CD4-positive, alpha-beta T cell treated with Interleukin-4 for 4 hours (primary cell): ENCODE data around the gene CLEC16A.
A peak's percentile ranks its signal among the peaks of the same experiment; 100 is the strongest.
"Not testable (repeated sequence)": the region's sequence is repeated elsewhere in the genome, so short reads cannot be mapped to it uniquely, and the experiment has no call there.

Experiments
- DNase-seq: peaks from one replicate; pipeline ENCODE4 v3.0.0-alpha.2; 2020

CLEC16A gene

DNA sequence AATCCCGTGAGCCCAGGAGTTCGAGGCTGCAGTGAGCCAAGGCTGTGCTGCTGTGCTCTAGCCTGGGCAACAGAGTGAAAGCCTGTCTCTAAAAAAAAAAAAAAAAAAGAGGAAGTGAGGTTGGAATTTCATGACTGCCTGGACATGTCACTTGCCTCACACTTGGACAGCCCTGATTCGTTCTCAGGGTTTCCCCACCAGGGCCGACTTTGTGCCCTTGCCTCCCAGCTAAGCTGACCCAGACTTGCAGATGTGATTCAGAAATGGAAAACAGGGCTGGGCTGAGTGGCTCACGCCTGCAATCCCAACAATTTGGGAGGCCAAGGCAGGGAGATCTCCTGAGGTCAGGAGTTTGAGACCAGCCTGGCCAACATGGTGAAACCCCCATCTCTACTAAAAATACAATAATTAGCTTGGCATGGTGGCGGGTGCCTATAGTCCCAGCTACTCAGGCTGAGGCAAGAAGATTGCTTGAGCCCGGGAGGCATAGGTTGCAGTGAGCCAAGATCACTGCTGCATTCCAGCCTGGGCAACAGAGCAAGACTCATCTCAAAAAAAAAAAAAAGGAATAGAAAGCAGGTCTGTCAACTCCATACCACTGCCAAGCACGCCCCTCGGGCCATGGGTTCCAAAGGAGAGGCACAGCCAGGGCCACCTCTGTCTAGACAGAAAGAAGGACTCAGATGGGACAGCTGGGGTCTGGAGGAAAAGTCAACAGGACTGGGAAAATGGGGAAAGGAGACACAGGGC is 264.7 kb downstream of the CLEC16A start:
- DNase-seq, result no peak

DNA sequence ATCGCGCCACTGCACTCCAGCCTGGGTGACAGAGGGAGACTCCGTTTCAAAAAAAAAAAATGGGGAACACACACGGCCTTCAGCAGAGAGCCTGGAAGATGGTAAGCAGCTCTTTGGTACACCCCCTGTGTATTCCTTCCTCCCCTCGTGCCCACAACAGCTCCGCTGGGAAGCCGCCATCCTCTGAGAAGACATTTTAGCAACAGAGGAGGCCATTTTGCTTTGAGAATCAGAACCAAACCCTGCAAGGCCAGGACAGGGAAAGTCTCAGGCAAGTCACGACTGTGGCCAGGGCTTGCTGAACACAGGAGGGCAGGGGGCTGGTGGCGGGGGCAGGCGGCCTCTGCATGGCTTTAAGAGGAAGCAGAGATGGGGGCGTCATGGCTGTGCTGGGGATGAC is 265.9 kb downstream of the CLEC16A start:
- no peak for DNase-seq

DNA sequence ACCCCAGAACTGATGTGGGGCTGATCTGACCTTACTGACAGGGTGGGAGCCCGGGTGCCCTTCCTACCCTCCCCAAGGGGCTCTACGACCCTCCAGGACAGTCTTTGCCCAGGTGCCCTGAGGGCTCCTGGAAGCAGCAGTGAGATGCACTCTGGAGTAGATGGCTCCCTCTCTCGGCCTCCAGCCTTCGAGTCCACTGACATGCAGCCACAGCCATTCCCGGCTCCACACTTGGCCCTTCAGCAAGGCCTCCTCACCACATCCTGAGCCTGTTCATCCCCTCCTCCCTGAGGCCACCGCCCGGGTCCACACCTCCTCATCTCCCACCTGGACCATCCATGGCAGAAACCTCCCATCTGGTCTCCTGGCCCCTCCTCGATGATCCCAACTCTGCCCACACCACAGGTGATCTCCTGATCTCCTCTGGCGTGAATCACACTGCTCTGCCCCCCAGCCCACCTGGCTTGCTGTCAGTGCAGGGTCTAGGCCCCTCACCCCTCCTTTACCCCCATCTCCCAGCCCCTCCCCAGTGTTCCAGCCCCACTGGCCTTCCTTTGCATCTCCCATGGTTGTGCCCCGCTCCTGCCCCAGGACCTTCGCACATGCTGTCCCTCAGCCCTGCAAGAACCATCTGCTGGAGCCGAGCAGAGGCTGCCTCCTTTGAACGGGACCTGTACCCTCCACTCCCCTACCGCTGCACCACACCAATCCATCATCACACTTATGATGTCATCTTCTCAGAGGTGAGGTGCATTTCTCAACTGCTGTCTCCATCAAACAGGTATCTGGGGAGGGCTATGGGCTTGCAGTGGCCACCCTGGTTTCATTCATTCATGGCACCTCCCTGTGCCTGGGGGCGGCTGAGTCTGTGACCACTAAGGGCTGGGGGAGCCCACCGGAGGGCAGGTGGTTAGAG is 267.0 kb downstream of the CLEC16A start:
- no peak for DNase-seq

DNA sequence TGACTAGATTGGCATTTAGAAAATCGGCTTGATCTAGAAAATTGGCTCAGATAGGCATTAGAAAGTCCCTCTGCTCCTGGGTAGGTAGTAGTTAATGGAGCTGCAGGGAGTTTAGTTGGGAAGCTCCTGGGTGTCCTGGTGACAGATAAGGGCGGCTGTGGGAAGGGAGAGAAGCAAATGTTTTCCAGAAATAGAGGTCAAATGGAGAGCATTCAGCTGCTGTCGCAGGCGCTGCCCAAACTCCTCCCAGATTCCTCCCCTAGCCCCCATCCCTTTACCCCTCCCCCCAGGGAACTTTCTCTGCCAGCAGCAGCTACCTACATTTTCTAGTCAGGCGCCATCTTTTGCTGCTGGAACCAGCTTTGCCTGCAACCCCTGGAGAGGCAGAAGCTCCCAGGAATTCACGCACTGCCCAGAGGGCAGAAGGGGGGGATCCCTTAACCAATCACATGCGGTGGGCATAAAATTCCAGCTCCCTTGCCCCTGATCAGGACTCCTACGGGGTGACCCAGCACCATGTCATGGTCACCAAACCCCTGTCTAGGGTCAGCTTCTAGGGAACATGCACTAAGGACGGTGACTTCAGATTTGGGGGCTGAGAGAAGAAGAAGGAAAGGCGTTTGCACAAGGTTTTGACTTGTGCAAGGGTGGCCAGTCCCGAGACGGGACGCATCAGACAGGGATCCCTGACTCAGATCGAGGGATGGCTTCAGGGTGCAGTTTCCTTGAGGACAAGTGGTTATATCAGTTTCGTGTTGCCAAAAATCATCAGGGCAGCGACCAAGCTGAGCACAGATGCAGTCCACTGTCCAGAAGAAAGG is 267.8 kb downstream of the CLEC16A start:
- no peak for DNase-seq

DNA sequence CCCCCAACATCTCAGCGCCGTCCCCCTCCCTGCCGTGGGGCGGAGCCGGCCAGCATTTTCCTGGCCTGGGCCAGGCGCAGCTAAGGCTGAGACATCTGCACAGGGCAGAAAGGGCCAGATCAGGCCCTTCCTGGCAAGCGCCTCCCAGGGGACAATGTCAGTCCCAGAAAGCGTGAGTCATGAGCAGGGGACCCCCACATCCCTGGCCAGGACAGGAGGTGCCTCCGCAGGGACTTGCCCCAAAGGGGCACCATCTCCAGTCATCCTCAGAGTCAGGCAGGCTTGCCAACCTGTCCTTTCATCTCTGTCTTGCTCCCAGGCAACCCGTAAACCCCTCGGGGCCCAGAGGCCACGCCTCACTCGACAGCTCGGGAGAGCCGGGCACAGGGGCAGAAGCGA is 268.4 kb downstream of the CLEC16A start:
- DNase-seq, result no peak

DNA sequence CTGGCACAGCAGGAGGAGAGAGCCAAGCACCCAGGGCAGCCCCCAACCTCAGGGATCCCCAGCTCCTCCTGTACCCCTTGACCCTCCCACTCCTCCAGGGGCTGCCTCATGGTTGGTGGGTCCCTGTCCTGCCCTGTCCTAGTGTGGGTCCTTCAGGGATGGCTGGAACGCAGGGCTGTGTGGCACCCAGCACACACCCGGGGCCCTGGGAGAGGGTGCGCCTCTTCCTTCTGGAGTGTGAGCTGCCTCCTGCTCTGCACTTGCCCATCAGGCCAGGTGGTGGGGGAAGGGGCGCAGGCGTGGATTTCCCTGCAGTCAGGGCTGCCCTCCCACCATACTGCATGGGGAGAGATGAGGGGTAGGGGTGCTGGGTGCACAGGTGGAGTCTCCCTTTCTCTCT is 269.0 kb downstream of the CLEC16A start:
- no peak for DNase-seq

DNA sequence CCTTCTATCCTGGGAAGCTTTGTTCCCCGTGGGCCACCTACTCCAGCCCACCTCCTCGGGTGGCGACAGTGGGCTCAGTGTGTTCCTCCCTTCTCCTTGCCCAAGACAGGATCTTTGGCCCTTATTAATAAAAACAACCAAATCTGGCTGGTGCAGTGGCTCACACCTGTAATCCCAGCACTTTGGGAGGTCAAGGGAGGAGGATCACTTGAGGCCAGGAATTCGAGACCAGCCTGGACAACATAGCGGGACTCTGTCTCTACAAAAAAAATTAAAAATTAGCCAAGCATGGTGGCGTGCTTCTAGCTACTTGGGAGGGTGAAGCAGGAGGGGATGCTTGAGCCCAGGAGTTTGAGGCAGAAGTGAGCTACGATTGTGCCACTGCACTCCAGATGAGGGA is 269.4 kb downstream of the CLEC16A start:
- no peak for DNase-seq

DNA sequence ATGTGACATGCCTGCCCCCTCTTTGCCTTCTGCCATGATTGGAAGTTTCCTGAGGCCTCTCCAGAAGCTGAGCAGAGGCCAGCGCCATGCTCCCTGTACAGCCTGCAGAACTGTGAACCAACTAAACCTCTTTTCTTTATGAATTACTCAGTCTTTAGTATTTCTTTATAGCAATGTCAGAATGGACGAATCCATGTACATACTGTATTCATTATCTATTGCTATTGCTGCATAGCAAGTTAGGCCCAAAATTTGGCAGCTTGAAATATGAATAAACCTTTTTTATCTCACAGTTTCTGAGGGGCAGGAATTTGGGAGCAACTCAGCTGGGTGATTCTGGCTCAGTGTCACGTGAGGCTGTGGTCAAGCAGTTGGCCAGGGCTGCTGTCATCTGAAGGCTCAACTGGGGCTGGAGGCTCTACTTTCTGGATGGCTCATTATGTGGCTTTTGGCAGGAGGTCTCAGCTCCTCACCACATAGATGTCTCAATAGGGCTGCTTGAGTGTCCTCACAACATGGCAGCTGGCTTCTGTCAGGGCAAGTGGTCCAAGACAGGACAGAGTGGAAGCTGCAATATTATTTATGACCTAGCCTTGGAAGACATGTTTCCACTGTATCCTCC is 271.7 kb downstream of the CLEC16A start:
- DNase-seq, result no peak

DNA sequence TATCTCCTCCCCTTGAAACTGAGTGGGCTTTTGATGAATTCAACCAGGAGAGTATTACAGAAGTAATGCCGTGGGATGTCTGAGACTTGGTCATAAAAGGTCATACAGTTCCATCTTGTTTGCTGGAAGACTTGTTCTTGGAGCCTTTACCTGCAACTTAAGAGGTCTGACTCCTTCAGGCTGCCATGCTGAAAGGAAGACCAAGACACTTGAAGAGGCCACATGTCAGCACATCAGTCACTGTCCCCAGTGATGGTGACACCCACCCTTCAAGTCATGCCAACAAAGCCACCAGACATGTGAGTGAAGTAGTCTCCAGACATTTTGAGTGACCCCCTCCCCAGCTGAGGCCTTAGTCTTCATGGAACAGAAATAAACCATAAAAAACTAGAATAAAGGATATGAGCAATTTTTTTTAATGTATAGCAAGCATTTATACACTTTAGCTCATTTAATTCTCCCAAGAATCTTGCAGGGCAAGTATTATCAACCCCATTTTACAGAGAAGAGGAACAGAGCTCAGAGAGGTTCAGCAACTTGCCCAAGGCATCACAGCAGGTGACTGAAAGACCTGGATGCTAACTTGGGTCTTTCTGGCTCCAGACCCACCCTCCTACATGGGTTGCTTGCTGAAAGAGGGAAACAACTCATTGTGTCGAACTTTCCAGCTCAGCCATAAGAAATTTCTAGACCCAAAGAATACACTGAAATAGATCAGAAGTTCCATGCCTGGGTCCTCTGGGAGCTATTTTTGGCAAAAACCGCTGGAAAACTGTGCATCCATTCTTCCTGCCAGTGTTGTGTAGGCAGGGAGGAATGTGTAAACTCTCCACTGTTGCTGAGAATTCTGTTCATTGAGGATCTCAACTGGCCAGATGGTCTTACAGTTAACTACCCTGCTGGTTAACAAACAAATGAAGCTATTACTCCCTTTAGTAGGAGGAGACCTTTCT is 273.6 kb downstream of the CLEC16A start:
- no peak for DNase-seq

DNA sequence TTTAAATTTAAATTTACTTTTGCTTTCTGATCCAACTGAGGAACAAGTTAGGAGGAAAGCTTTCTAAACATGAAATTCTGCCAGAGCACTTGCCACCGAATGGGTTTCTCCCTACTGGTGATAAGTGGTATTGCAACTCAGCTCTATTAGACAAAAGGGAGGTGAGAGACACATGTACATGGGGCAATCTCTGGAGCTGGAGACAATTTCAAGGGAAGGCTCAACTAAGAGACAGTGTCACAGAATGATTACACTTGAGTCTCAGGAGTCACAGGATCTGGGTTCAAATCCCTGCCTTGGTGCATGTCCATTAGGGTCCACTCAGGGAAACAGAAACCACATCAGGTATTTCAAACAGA is 274.2 kb downstream of the CLEC16A start:
- peak; percentile 12 for DNase-seq

DNA sequence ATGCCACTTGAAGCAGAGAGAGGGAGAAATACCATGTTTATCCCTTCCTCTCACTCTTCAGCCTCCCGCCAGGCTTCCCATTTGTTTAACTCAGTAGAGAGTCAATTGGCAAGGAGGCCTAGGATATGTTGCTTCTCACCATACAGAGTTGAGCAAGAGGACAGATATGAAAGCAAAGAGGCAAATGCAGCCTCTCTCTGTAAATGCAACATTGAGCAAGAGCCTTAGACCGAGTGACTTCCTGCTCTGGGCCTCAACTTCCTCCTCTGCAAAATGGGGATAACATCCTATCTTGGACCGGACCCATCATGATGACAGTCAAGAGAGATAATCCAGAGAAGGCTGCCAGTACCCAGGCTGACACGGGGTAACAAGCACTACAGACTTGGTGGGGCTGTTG is 274.8 kb downstream of the CLEC16A start:
- DNase-seq, result no peak

DNA sequence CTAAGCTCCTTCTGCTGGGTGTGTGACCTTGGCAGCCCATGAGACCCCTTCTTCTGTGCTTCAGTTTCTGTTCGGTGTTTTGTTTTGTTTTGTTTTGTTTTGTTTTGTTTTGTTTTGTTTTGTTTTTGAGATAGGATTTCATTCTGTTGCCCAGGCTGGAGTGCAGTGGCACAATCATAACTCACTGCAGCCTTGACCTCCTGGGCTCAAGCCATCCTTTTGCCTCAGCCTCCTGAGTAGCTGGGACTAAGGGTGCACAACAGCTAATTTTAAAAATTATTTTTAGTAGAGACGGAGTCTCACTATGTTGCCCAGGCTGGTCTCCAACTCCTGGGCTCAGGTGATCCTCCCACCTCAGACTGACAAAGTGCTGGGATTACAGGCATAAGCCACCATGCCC is 276.1 kb downstream of the CLEC16A start:
- DNase-seq, result not testable (repeated sequence)

DNA sequence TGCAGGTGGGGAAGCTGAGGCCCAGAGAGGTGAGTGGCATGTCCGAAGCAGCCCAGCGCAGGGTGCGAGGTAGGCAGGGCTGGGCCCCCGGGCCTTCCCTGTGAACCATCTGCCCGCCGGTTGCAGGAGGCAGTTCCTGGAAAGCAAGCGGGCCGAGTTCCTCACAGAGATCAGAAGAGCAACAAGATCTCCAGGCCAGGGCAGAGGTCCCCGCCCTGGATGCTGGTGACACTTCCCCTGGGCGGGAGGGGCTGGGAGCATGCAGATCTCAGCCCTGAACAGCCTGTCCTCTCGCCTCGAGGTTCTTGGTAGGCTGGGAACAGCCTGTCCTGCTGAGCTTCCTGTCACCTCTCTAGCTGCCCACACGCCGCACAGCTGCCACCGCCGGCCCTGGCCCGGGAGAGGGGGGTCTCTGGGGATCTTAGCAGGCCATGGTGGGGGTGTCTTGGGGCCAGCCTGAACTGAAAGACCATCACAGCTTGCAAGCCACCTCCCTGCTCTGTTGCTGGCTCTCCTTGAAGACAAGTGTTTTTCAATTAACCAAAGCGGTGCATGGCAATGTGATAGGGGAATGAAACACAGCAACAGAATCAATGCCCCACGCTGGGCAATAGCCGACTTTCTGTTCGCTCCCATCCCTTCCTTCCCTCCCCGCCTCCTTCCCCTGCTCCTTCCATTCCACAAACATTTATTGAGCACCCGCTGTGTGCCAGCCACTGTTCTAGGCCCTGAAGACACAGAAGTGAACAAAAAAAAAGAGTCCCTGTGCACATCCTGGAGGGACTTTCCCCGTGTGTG is 279.9 kb downstream of the CLEC16A start:
- peak; percentile 53 for DNase-seq

DNA sequence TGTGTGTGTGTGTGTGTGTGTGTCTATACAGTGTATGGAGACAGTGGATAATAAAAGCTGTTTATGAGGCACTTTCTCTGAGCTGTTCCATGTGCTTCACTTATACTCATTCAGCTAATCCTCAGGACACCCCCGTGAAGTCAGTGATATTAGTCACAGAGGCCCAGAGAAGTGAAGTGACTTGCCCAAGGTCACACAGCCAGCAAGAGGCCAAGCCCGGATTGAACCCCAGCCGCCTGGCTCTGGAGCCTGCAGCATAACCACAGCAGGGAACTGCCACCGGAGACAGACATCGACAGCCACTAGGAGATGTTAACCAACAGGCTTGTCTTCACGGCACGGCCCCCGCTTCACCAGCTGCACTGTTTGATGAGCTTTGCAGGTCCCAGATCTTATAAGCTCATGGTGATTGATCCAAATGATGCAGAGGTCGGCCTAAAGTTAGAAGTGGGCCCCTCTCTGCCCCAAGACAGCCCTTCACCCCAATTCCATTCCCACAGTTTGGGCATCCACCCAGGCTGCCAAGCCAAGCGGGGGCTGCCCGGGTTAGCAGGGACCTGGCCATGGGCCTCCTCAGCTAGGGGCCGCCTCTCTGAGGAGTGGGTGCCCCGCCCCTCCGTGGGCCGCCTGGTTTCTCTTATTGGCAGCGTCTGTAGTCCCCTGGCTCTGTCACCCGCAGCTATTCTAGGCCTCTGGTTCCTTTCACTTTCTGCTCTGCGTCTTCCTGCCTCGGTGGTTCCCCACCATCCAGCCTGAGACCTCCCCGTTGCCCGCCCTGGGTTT is 280.7 kb downstream of the CLEC16A start:
- DNase-seq, result peak; percentile 86

DNA sequence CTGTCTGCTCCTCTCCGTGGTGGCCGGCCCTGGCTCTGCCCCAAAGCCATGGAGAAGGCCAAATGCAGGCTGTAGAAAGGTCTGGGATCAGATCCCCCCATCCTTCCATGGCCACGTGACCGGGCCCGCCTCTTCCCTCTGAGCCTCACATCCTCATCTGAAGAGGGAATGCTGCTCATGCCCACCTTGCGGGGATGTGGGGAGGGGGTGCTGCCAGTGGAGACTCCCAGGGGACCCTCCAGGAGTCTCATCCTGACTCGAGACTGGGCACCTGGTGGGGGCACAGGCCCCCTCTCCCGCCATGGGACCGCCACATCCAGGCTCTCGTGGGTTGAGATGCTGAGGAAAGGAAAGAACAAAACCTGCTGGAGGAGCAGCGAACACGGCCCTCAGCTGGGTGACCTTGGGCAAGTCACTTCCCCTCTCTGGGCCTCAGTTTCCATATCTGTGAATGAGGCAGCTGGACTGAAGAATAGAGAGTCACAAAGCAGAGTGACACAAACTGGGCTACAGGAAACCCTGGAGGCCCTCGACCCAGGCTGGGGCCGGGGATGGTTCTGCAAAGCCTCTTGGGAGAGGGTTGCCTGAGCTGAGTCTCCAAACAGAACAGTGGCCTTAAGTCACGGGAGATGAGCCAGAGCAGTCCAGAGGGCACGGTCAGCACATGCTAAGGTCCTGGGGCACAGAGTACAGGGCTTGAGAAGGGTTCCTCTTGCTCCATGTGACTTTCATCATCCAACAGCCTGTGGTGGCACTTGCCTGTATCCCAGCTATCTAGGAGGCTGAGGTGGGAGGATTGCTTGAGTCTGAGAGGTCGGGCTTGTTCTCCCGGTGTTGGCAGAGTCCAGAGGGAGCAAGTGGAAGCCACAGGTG is 281.5 kb downstream of the CLEC16A start:
- DNase-seq, result no peak

DNA sequence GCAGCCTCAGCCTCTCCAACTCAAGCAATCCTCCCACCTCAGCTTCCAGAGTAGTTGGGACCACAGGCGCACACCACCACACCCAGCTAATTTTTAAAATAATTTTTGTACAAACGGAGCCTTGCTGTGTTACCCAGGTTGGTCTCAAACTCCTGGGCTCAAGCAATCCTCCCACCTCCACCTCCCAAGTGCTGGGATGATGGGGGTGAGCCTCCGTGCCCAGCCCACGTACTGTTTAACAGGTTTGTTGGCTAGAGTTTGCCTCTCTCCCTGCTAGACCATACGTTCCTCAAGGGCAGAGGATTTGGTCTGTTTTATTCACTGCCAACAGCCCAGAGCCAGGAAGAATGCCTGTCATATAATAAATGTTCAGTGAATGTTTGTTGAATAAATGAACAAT is 285.1 kb downstream of the CLEC16A start:
- DNase-seq, result no peak

DNA sequence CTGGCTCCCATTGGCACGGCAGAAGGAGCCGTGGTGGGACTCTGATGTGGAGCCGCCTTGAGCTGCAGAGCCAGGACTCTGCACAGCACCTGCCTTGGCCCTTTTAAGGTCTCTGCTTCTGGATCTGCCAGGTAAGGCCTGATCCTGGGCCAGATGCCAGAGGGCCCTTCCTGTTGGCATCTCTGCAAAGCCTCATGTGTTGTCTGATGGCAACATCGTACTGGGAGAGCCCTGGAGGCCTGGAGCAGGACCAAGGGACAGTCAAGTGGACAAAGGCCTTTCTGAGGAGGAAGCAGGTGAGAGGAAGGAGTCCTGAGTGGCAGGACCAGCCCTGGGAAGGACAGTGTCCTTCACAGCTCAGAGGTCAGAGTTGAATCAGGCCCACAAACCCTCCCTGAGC is 285.5 kb downstream of the CLEC16A start:
- DNase-seq, result no peak

DNA sequence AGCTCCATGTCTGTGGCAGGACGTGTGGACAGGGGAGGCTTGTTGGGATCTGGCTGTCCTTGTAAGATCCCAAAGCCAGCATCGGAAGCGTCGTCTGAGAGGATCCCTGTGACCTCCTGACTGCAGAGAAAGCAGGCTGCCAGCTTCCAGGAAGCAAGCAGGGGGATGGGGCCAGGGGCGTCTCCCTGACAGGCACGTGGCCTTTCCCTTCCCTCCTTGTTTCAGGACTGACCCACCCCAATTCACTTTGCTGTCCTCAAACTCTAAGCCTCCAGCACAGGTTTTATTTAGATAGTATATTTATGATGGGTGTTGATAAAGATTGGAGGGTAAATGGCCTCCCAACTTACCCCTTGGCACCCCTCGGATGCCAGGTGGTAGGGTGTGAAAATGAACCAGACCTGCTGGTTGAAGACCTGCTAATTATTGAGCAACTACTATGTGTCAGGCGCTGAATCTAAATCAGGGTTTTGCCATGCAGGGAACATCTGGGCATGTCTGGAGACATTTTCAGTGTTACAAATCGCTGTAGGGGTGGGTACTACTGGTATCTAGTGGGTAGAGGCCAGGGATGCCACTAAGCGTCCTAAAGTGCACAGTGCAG is 287.1 kb downstream of the CLEC16A start:
- no peak for DNase-seq
